ENCODE data around the gene WSB2.
"Not testable (repeated sequence)": the region's sequence is repeated elsewhere in the genome, so short reads cannot be mapped to it uniquely, and the experiment has no call there.

Gene WSB2

GRCh38 chr12:118061011-118061872, at the start of gene WSB2:
WSB2 (minus strand) TSS chr12:118061179; CDS start chr12:118061048, 131 bp downstream.
- DNase-seq, result peak; percentile 76

GRCh38 chr12:118109088-118109487, 48.1 kb upstream of the WSB2 start:
- DNase-seq, result no peak

GRCh38 chr12:118107694-118108093, 46.7 kb upstream of the WSB2 start:
- DNase-seq, result no peak

GRCh38 chr12:118107011-118107410, 46.0 kb upstream of the WSB2 start:
- DNase-seq, result no peak

- DNase-seq, result peak; percentile 40
Observed at GRCh38 chr12:118103601-118104382, 42.8 kb upstream of the WSB2 start, which contains the start of gene VSIG10. VSIG10 (minus strand) TSS chr12:118104011; CDS start chr12:118103671, 340 bp downstream.

- DNase-seq, result peak; percentile 12
Observed at GRCh38 chr12:118103201-118103600, 42.2 kb upstream of the WSB2 start.

GRCh38 chr12:118102609-118103008, 41.6 kb upstream of the WSB2 start:
- DNase-seq, result no peak

GRCh38 chr12:118102070-118102469, 41.1 kb upstream of the WSB2 start:
- DNase-seq, result no peak

- DNase-seq, result no peak
Observed at GRCh38 chr12:118101051-118101450, 40.1 kb upstream of the WSB2 start.

- DNase-seq, result no peak
Observed at GRCh38 chr12:118098911-118099671, 38.1 kb upstream of the WSB2 start.

- DNase-seq, result no peak
Observed at GRCh38 chr12:118098401-118098800, 37.4 kb upstream of the WSB2 start.

- DNase-seq, result no peak
Observed at GRCh38 chr12:118094039-118094438, 33.1 kb upstream of the WSB2 start.

GRCh38 chr12:118089782-118090181, 28.8 kb upstream of the WSB2 start:
- DNase-seq, result no peak

- DNase-seq, result no peak
Observed at GRCh38 chr12:118082161-118082560, 21.2 kb upstream of the WSB2 start.

- not testable (repeated sequence) for DNase-seq
Observed at GRCh38 chr12:118081521-118081920, 20.5 kb upstream of the WSB2 start.

GRCh38 chr12:118073768-118074167, 12.8 kb upstream of the WSB2 start:
- DNase-seq, result no peak

GRCh38 chr12:118070650-118071049, 9.7 kb upstream of the WSB2 start:
- DNase-seq, result no peak

GRCh38 chr12:118068445-118068844, 7.5 kb upstream of the WSB2 start:
- peak; percentile 49 for DNase-seq

- DNase-seq, result peak; percentile 27
Observed at GRCh38 chr12:118065380-118065779, 4.4 kb upstream of the WSB2 start.

- DNase-seq, result peak; percentile 60
Observed at GRCh38 chr12:118064608-118065007, 3.6 kb upstream of the WSB2 start.

- no peak for DNase-seq
Observed at GRCh38 chr12:118063576-118064391, 2.8 kb upstream of the WSB2 start.

Data from hematopoietic multipotent progenitor cell treated with erythropoietin and hydrocortisone succinate and interleukin-3 and kit ligand, for 6 days (in vitro differentiated cells).